Lower leg skin (tissue), 3 donors: ENCODE data around the gene SIL1.
"Not testable (repeated sequence)": the region's sequence is repeated elsewhere in the genome, so short reads cannot be mapped to it uniquely, and the experiment has no call there.

ENCODE experiments used
- CTCF ChIP-seq, 3 donors: fragments of 450-650 bp; IDR thresholded peaks; one replicate each; pipeline ENCODE4 v1.5.1; 2016; ENCODE audit warnings: antibody characterized with exemption in 3 of 3, mild to moderate bottlenecking in 3 of 3, moderate library complexity in 2 of 3
- POLR2A ChIP-seq, 2 donors: fragments of 450-650 bp; IDR thresholded peaks; one replicate each; pipeline ENCODE4 v1.6.1; 2016 to 2017; ENCODE audit warnings: antibody characterized with exemption in 2 of 2, mild to moderate bottlenecking in 1 of 2, moderate library complexity in 1 of 2

- TF ChIP-seq POLR2A, CTCF (IDR thresholded peaks at IDR 0.05): not testable (repeated sequence)
Measured at GRCh38 chr5:139011156-139011555, 187.0 kb downstream of the SIL1 start.
